IPS DF 19.7 (cell line): ENCODE measurements around the gene TTC39A.
"Not testable (repeated sequence)": the region's sequence is repeated elsewhere in the genome, so short reads cannot be mapped to it uniquely, and the experiment has no call there.

Experiments used
- DNase-seq: peaks from one replicate; pipeline ENCODE4 v3.0.0-alpha.2; 2013; ENCODE audit warnings: low read depth, low spot score

The TTC39A gene

GRCh38 chr1:51336711-51337110 is 6.3 kb upstream of the TTC39A start:
- DNase-seq, result no peak

- no peak for DNase-seq
Observed at GRCh38 chr1:51336004-51336403, 5.6 kb upstream of the TTC39A start.

- peak; percentile 40 for DNase-seq
Observed at GRCh38 chr1:51331206-51332100, 1.1 kb upstream of the TTC39A start.

- no peak for DNase-seq
Observed at GRCh38 chr1:51329443-51330325, 678 bp downstream of the TTC39A start.

GRCh38 chr1:51328926-51329325 is 1.4 kb downstream of the TTC39A start:
- DNase-seq, result no peak

GRCh38 chr1:51328279-51328678 is 2.1 kb downstream of the TTC39A start:
- DNase-seq, result no peak

GRCh38 chr1:51327386-51327785 is 3.0 kb downstream of the TTC39A start:
- no peak for DNase-seq

GRCh38 chr1:51326839-51327238 is 3.5 kb downstream of the TTC39A start:
- DNase-seq, result no peak

- no peak for DNase-seq
Observed at GRCh38 chr1:51325878-51326755, 4.2 kb downstream of the TTC39A start.

GRCh38 chr1:51325391-51325790 is 5.0 kb downstream of the TTC39A start:
- no peak for DNase-seq

GRCh38 chr1:51325011-51325385 is 5.4 kb downstream of the TTC39A start:
- DNase-seq, result not testable (repeated sequence)

- DNase-seq, result no peak
Observed at GRCh38 chr1:51324251-51325010, 5.9 kb downstream of the TTC39A start.

GRCh38 chr1:51323778-51324177 is 6.6 kb downstream of the TTC39A start:
- DNase-seq, result no peak

- no peak for DNase-seq
Observed at GRCh38 chr1:51322417-51323101, 7.8 kb downstream of the TTC39A start.

GRCh38 chr1:51321924-51322280 is 8.5 kb downstream of the TTC39A start:
- DNase-seq, result no peak

GRCh38 chr1:51320967-51321923 is 9.1 kb downstream of the TTC39A start:
- DNase-seq, result no peak

GRCh38 chr1:51317798-51318197 is 12.6 kb downstream of the TTC39A start:
- DNase-seq, result no peak

- no peak for DNase-seq
Observed at GRCh38 chr1:51316846-51317120, 13.6 kb downstream of the TTC39A start.

- no peak for DNase-seq
Observed at GRCh38 chr1:51316113-51316845, 14.1 kb downstream of the TTC39A start.
